MG63 (cell line): ENCODE results near the gene MAMDC4. TPM values are rescaled to one million over a fixed set of nuclear protein-coding genes. Genes with fewer than 3 reads are reported as not detected.
"Not testable (repeated sequence)": the region's sequence is repeated elsewhere in the genome, so short reads cannot be mapped to it uniquely, and the experiment has no call there.

Experiments used
- DNase-seq: peaks from one replicate; pipeline ENCODE4 v3.0.0-alpha.2; 2020
- H3K27me3 ChIP-seq: fragments of 250-450 bp; sonication (Bioruptor Pico); 2 replicates; pipeline ENCODE4 v1.5.1; 2020; ENCODE audit warnings: mild to moderate bottlenecking, moderate library complexity
- H3K36me3 ChIP-seq: fragments of 250-450 bp; sonication (Bioruptor Pico); 2 replicates; pipeline ENCODE4 v1.5.1; 2020; ENCODE audit warnings: mild to moderate bottlenecking, moderate library complexity
- H3K4me3 ChIP-seq: fragments of 250-450 bp; sonication (Bioruptor Pico); 2 replicates; pipeline ENCODE4 v1.5.1; 2020; ENCODE audit warnings: mild to moderate bottlenecking, moderate library complexity
- H3K9me3 ChIP-seq: fragments of 250-450 bp; sonication (Bioruptor Pico); 2 replicates; pipeline ENCODE4 v1.5.1; 2020; ENCODE audit warnings: mild to moderate bottlenecking, moderate library complexity
- total RNA-seq: library from RNA; depleted of rRNA; stranded (reverse); fragments of >200 nt; shearing (Covaris generic); gene quantifications from 2 replicates; pipeline ENCODE4 v1.2.3, GENCODE V29; 2014; ENCODE audit warnings: low replicate concordance

MAMDC4 gene
- total RNA-seq, 1 experiment from 2014 or later = 0.63 TPM

GRCh38 chr9:136843801-136844740, 8.1 kb upstream of the MAMDC4 start:
- DNase-seq, H3K9me3 ChIP-seq, H3K27me3 ChIP-seq, H3K4me3 ChIP-seq, H3K36me3 ChIP-seq: not testable (repeated sequence)

GRCh38 chr9:136844761-136845464, 7.2 kb upstream of the MAMDC4 start:
- H3K36me3 ChIP-seq = peaks cover 5% of the 10 kb centered on the region
- no peak overlapping the region for H3K4me3 ChIP-seq
- no peaks in the 10 kb centered on the region for H3K27me3 ChIP-seq
- no peak for DNase-seq
- no peaks in the 10 kb centered on the region for H3K9me3 ChIP-seq

DNA sequence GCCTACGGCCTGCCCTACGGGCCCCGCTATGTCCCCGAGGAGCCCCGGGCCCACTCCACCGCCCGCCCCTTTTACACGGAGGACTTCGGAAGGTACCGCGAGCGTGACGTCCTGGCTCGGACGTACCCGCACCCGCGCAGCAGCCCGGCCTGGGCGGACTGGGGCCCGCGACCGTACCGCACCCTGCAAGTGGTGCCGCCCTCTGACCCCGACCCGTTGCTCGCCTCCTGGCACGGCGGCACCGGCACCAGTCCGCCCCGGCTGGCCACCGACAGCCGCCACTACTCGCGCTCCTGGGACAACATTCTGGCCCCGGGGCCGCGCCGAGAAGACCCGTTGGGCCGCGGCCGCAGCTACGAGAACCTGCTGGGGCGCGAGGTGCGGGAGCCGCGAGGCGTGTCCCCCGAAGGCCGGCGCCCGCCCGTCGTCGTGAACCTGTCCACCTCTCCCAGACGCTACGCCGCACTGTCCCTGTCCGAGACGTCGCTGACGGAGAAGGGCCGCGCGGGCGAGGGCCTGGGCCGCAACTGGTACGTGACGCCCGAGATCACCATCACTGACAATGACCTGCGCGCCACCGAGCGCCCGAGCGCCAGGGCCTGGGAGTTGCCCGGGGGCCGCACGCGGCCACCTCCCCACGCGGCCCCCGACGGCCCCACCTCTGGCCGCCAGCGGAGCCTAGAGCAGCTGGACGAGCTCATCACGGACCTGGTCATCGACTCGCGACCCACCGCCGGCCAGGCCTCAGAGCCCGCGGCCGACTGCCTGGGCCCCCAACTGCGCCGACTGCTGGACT, 6.5 kb upstream of the MAMDC4 start:
- no peaks in the 10 kb centered on the region for H3K27me3 ChIP-seq
- DNase-seq = no peak
- H3K9me3 ChIP-seq = no peaks in the 10 kb centered on the region
- H3K4me3 ChIP-seq = no peak overlapping the region
- H3K36me3 ChIP-seq = peaks cover 11% of the 10 kb centered on the region

- Histone ChIP-seq H3K4me3 (no peak overlapping the region), H3K27me3 (no peaks in the 10 kb centered on the region), H3K9me3 (no peaks in the 10 kb centered on the region), H3K36me3 (peaks cover 13% of the 10 kb centered on the region)
- no peak for DNase-seq
These were observed 5.6 kb upstream of the MAMDC4 start for GRCh38 chr9:136846376-136847087.

DNA sequence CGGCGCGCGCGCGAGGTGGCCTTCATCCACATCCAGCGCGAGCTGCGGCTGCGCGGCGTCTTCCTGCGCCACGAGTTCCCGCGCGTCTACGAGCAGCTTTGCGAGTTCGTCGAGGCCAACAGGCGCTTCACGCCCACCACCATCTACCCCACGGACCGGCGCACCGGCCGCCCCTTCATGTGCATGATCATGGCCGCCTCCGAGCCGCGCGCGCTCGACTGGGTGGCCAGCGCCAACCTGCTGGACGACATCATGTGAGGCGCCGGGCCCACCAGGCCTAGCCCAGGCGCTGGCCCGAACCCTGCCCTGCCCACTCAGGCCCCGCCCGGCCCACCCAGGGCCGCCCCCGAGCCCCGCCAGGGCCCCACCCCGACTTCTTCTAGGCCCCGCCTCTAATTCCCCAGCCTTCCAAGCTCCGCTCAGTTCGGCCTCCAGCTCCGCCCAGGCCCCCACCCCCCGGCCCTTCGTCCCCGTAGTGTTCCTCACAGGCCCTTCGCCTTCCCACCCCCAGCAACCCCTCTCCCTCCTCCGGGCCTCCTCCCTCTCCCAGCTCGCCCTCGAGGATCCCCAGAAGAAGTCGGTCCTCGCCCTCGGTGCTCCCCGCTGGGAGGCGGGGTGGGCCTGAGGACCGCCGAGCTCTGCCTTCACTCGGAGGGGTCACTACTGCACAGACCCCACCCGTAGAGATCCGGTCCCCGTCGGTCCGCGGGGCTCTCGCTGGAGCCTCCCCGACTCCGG, 4.9 kb upstream of the MAMDC4 start:
- peak; percentile 84 for DNase-seq
- Histone ChIP-seq H3K9me3 (no peaks in the 10 kb centered on the region), H3K27me3 (no peaks in the 10 kb centered on the region), H3K4me3 (peak overlapping the region; percentile 86), H3K36me3 (peaks cover 13% of the 10 kb centered on the region)

DNA sequence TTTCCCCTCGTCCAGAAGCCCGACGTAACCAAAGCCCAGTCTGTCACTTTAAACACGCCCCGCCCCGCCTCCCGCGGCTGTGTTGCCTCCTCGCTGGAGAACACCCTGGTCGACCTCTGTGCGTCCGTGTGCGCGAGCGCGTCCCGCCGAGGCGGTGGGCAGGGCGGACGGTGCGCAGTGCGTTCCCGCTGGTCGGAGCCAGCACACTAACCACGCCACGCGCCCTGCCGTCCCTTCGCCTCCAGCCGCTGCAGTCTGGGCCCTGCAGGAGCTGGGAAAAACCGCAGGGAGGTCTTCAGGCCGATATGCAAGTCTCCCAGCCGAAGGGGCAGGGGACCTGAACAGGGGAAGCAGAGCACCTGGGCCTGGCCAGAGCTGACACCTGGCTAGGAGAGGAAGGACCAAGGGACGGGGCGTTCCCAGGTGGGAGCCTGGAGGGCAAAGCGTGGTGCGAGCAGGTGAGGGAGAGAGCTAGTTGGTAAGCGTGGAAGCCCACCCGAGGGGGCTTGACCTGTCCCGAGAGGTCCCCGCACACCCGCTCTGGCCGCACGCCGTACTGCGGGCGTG, 4.2 kb upstream of the MAMDC4 start:
- DNase-seq = peak; percentile 95
- H3K27me3 ChIP-seq = no peaks in the 10 kb centered on the region
- peaks cover 13% of the 10 kb centered on the region for H3K36me3 ChIP-seq
- no peaks in the 10 kb centered on the region for H3K9me3 ChIP-seq
- peak overlapping the region; percentile 86 for H3K4me3 ChIP-seq

DNA sequence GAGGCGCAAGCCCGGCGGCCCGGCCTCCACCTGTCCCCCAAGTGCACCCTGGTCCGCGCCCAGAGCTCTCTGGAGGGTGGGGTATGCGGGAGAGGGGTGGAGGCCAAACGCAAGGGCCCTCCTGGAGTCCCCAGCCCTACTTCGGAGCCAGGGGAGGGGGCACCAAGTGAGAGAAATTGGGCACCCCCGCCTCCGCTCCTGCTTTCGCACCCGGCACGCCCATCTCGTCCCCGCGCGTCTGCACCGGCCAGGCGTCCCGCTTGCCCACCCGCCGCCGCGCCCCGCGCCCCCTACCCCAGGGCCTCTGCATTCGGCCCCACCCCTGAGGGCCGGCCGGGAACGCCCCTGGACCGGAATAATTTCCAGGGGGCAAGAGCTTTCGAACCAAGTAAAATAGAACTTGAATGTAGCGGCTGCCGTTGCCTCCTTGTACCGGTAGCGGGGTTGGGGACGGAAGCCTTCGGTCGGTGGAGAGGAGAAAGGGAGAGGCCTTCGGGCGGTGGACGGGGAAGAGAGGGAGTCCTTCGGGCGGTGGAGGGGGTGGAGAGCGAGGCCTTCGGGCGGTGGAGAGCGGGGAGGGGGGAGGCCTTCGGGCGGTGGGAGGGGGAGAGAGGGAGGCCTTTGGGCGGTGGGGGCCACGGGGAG, 3.6 kb upstream of the MAMDC4 start:
- Histone ChIP-seq H3K27me3 (no peaks in the 10 kb centered on the region), H3K4me3 (peak overlapping the region; percentile 86), H3K36me3 (peaks cover 13% of the 10 kb centered on the region), H3K9me3 (no peaks in the 10 kb centered on the region)
- peak; percentile 56 for DNase-seq

DNA sequence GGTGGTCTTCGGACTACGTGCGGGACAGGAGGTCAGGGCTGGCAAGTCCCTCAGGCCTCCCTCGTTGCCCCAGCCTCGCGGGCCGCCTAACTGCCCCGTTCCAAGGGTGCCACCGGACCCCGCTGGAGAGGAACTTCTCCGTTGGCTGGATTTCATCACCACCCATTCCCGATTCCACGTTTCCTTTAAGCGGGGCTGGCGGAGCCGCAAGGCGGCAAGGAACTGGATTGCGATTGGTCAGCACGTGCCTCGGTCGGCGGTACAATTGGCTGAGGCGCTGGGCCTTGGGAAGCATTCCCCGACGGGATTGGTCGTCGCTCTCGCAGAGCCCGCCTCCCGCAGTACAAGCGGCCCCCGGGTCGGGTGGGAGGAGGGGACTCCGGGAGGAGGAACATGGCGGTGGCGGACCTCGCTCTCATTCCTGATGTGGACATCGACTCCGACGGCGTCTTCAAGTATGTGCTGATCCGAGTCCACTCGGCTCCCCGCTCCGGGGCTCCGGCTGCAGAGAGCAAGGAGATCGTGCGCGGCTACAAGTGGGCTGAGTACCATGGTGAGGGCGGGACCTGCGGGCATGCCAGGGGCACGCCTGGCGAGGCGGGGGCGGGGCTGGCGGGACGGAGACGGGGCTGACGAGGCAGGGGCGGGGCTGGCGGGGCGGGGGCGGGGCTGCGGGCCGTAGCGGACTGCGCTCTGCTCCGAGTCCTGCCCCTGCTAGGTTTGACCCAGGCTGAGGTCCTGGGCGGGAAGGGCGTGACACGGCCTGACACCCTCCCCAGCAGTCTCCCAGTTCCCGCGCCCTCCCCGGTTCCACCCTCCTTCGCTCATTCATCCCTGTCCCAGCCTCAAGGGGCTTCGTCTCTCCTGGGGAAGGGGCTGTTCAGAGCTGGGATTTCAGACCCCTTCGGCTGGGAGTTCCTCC, 2.8 kb upstream of the MAMDC4 start, which contains the start of gene PHPT1:
TSS of gene PHPT1 (plus strand) at position 372 of the 922 bp plus-strand sequence. CDS start at position 394, 22 bp downstream.
- Histone ChIP-seq H3K4me3 (peak within 1 kb of the TSS; percentile 86), H3K27me3 (no peaks in the 10 kb centered on the region), H3K9me3 (no peaks in the 10 kb centered on the region), H3K36me3 (peaks cover 13% of the 10 kb centered on the region)
- DNase-seq = peak; percentile 98

- Histone ChIP-seq H3K4me3 (peak overlapping the region; percentile 86), H3K36me3 (peaks cover 13% of the 10 kb centered on the region), H3K27me3 (no peaks in the 10 kb centered on the region), H3K9me3 (no peaks in the 10 kb centered on the region)
- no peak for DNase-seq
These were observed 1.9 kb upstream of the MAMDC4 start for GRCh38 chr9:136849960-136850865.

- H3K4me3 ChIP-seq = no peak overlapping the region
- peaks cover 13% of the 10 kb centered on the region for H3K36me3 ChIP-seq
- no peaks in the 10 kb centered on the region for H3K27me3 ChIP-seq
- no peaks in the 10 kb centered on the region for H3K9me3 ChIP-seq
- DNase-seq = no peak
These were observed 1.0 kb upstream of the MAMDC4 start for GRCh38 chr9:136850866-136851775.

DNA sequence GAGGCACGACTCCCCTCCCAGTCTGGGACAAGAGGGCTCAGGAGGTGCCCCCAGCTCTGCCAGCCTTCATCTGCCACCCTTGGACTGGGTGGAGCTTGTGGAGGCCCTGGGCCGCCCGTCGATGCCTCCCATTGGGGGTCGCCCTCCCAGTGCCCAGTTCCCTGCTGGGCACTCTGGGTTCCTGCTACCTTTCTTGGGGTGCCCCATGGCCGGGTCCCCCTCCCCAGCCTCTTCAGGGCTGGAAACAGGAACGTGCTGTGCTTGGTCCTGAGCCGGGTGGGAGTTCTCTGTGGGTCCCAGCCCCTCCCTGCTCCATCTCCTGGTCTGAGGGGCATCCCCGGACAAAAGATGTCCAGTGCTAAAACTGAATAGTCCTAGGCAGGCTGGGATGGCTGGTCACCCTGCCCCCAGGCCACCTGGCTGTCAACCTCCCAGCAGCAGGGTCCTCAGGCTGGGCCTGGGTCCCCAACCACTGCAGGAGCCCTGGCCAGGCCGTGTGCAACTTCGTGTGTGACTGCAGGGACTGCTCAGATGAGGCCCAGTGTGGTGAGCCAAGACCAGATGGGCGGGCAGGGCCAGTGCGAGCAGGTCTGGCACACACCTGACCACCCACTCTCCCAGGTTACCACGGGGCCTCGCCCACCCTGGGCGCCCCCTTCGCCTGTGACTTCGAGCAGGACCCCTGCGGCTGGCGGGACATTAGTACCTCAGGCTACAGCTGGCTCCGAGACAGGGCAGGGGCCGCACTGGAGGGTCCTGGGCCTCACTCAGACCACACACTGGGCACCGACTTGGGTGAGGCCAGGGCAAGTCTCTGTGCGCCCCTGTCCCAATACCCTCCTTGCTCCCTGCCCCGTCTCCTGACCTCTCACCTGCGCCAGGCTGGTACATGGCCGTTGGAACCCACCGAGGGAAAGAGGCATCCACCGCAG, 784 bp downstream of the MAMDC4 start:
- H3K4me3 ChIP-seq = no peak overlapping the region
- no peaks in the 10 kb centered on the region for H3K9me3 ChIP-seq
- DNase-seq = no peak
- H3K27me3 ChIP-seq = no peaks in the 10 kb centered on the region
- peaks cover 13% of the 10 kb centered on the region for H3K36me3 ChIP-seq
